CD4-positive, CD25-positive, alpha-beta regulatory T cell (primary cell): Measurements from ENCODE around the gene SYNPO2. TPM values are rescaled to one million over a fixed set of nuclear protein-coding genes. Genes with fewer than 3 reads are reported as not detected.
"Not testable (repeated sequence)": the region's sequence is repeated elsewhere in the genome, so short reads cannot be mapped to it uniquely, and the experiment has no call there.

Experiments used
- ATAC-seq, 2 donors: fragments of 150-1000 bp; cut with Tn5 transposase; one replicate each; pipeline ENCODE4 v1.10.0; 2021; ENCODE audit warnings: low read depth in 2 of 2, moderate number of reproducible peaks in 2 of 2, moderate library complexity in 1 of 2
- DNase-seq, 3 donors: peaks; one replicate each; pipeline versions ENCODE4 v3.0.0 to v3.0.0-alpha.2; 2012 to 2022; ENCODE audit warnings: mixed read lengths in 1 of 3
- H3K27ac ChIP-seq: one replicate; pipeline ENCODE4 v1.7.0; 2013; ENCODE audit warnings: mild to moderate bottlenecking, low read length; ENCODE audit not compliant: insufficient read depth, poor library complexity, severe bottlenecking
- H3K27me3 ChIP-seq: one replicate; pipeline ENCODE4 v1.7.0; 2013; ENCODE audit warnings: low read length; ENCODE audit not compliant: control insufficient read depth, insufficient read depth
- H3K36me3 ChIP-seq: one replicate; pipeline ENCODE4 v1.7.0; 2013; ENCODE audit warnings: mild to moderate bottlenecking, low read length, moderate library complexity; ENCODE audit not compliant: control insufficient read depth, insufficient read depth
- H3K4me1 ChIP-seq: 2 replicates; pipeline ENCODE4 v1.7.0; 2013; ENCODE audit warnings: mild to moderate bottlenecking, low read length; ENCODE audit not compliant: insufficient read depth, control insufficient read depth, poor library complexity, severe bottlenecking
- H3K4me3 ChIP-seq: one replicate; pipeline ENCODE4 v1.7.0; 2013; ENCODE audit warnings: low read depth, mild to moderate bottlenecking, low read length, moderate library complexity
- H3K9me3 ChIP-seq, 2 experiments: 1 replicate in 1 of 2; 2 replicates in 1 of 2; pipeline ENCODE4 v1.7.0; 2013; ENCODE audit warnings: low read length in 2 of 2, mild to moderate bottlenecking in 1 of 2, moderate library complexity in 1 of 2; ENCODE audit not compliant: control insufficient read depth in 2 of 2
- H3K27ac Mint-ChIP-seq, 3 donors: one replicate each; pipeline ENCODE4 v1.8.0; 2020 to 2022; ENCODE audit warnings: mild to moderate bottlenecking in 3 of 3, mixed read lengths in 3 of 3, moderate library complexity in 2 of 3
- H3K27me3 Mint-ChIP-seq: one replicate; pipeline ENCODE4 v1.8.0; 2022; ENCODE audit warnings: mild to moderate bottlenecking, mixed read lengths
- H3K36me3 Mint-ChIP-seq: one replicate; pipeline ENCODE4 v1.8.0; 2020; ENCODE audit warnings: mixed read lengths
- H3K4me1 Mint-ChIP-seq, 4 donors: one replicate each; pipeline ENCODE4 v1.8.0; 2020 to 2022; ENCODE audit warnings: mixed read lengths in 4 of 4, mild to moderate bottlenecking in 1 of 4
- H3K4me3 Mint-ChIP-seq, 4 donors: one replicate each; pipeline ENCODE4 v1.8.0; 2020 to 2022; ENCODE audit warnings: mild to moderate bottlenecking in 4 of 4, mixed read lengths in 4 of 4, moderate library complexity in 3 of 4
- H3K9me3 Mint-ChIP-seq, 7 donors: one replicate each; pipeline ENCODE4 v1.8.0; 2020 to 2022; ENCODE audit warnings: mixed read lengths in 7 of 7, mild to moderate bottlenecking in 3 of 7, moderate library complexity in 2 of 7
- polyA plus RNA-seq, 4 donors: library from polyadenylated mRNA; unstranded; fragments of 300-500 nt; fragmentation: Illumina TruSeq; gene quantifications; one replicate each; pipeline ENCODE4 v1.2.3, GENCODE V29; 2021
- total RNA-seq: library from RNA; stranded (reverse); gene quantifications from one replicate; pipeline ENCODE4 v1.2.3, GENCODE V29; 2022

Gene SYNPO2
- total and polyA plus RNA-seq, 5 donors from 2014 or later, result 0.13 to 0.35 (median 0.25) TPM

DNA sequence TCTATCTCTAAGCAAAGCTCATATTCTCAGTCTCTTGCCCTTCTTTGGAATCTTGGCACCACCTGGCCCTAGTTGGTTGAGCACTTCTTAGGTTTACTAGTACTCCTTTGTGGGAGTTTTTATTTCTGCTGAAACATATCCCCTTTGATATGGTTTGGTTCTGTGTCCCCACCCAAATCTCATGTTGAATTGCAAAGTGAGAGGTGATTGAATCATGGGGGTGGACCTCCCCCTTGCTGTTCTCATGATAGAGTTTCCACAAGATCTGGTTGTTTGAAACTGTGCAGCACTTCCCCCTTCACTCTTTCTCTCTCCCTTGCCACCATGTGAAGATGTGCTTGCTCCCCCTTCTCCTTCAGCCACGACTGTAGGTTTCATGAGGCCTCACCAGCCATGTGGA, 22.2 kb upstream of the SYNPO2 start:
- Histone ChIP-seq H3K4me3 (no peak overlapping the region), H3K36me3 (no peaks in the 10 kb centered on the region), H3K4me1 (no peaks in the 10 kb centered on the region), H3K9me3 (no peaks in the 10 kb centered on the region), H3K27me3 (no peaks in the 10 kb centered on the region), H3K27ac (no peak overlapping the region)
- Mint-ChIP-seq H3K4me3 (no peak overlapping the region), H3K27ac (no peak overlapping the region), H3K9me3 (no peaks in the 10 kb centered on the region), H3K27me3 (peaks cover 5% of the 10 kb centered on the region), H3K36me3 (no peaks in the 10 kb centered on the region), H3K4me1 (no peaks in the 10 kb centered on the region)
- DNase-seq (no peak), ATAC-seq (no peak)

- Mint-ChIP-seq H3K27me3 (peaks cover 5% of the 10 kb centered on the region), H3K36me3 (no peaks in the 10 kb centered on the region), H3K4me3 (no peak overlapping the region), H3K9me3 (no peaks in the 10 kb centered on the region), H3K4me1 (no peaks in the 10 kb centered on the region), H3K27ac (no peak overlapping the region)
- no peak overlapping the region for H3K27ac ChIP-seq
- no peak for ATAC-seq
- H3K4me3 ChIP-seq, result no peak overlapping the region
- no peaks in the 10 kb centered on the region for H3K27me3 ChIP-seq
- no peaks in the 10 kb centered on the region for H3K4me1 ChIP-seq
- no peak for DNase-seq
- H3K9me3 ChIP-seq, result no peaks in the 10 kb centered on the region
- no peaks in the 10 kb centered on the region for H3K36me3 ChIP-seq
These were observed 21.2 kb upstream of the SYNPO2 start for GRCh38 chr4:118867311-118868067.

DNA sequence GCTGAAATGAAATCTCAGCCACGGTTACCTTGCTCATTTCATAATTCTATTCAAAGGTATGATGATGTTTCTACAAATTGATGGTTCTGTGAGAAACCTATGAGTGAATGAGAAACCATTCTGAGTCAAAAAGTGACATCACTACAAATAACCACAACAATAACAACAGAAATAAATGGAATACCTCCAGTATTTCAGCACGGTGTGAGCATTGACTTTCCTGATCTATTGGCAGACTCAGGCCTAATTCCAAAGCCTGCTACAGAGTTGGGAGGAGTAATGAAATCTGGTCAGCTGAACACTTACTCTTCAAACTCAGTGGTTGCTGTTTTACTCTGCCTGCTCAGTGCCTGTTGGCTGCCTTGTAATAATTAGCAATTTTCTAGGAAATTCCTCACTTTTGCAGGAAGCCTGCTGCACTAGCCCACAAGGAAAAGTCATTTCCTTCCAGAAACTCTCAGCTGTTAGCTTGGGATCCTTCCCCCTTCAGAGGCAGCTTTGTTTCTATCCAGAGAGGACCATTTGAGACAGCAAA, 18.8 kb upstream of the SYNPO2 start:
- Histone ChIP-seq H3K36me3 (no peaks in the 10 kb centered on the region), H3K4me1 (no peaks in the 10 kb centered on the region), H3K27me3 (no peaks in the 10 kb centered on the region), H3K27ac (no peak overlapping the region), H3K9me3 (no peaks in the 10 kb centered on the region), H3K4me3 (no peak overlapping the region)
- no peak overlapping the region for H3K4me3 Mint-ChIP-seq
- no peak for DNase-seq
- H3K9me3 Mint-ChIP-seq, result no peaks in the 10 kb centered on the region
- peaks cover 0 to 2% (median 0%) of the 10 kb centered on the region in 4 donors for H3K4me1 Mint-ChIP-seq
- no peak overlapping the region for H3K27ac Mint-ChIP-seq
- H3K27me3 Mint-ChIP-seq, result peaks cover 5% of the 10 kb centered on the region
- H3K36me3 Mint-ChIP-seq, result no peaks in the 10 kb centered on the region
- ATAC-seq, result no peak

- no peak overlapping the region for H3K4me3 ChIP-seq
- Mint-ChIP-seq H3K27me3 (no peaks in the 10 kb centered on the region), H3K9me3 (peaks cover 0 to 3% (median 0%) of the 10 kb centered on the region in 7 donors), H3K4me3 (no peak overlapping the region), H3K27ac (no peak overlapping the region), H3K4me1 (peaks cover 0 to 2% (median 0%) of the 10 kb centered on the region in 4 donors), H3K36me3 (peaks cover 3% of the 10 kb centered on the region)
- H3K4me1 ChIP-seq, result no peaks in the 10 kb centered on the region
- H3K27me3 ChIP-seq, result no peaks in the 10 kb centered on the region
- ATAC-seq (no peak), DNase-seq (no peak)
- no peaks in the 10 kb centered on the region for H3K36me3 ChIP-seq
- H3K9me3 ChIP-seq, result no peaks in the 10 kb centered on the region
- no peak overlapping the region for H3K27ac ChIP-seq
These were observed 16.5 kb upstream of the SYNPO2 start for GRCh38 chr4:118872181-118872580.

- peaks cover 0 to 2% (median 0%) of the 10 kb centered on the region in 4 donors for H3K4me1 Mint-ChIP-seq
- no peaks in the 10 kb centered on the region for H3K27me3 ChIP-seq
- H3K27ac Mint-ChIP-seq, result no peak overlapping the region
These were observed 10.9 kb upstream of the SYNPO2 start for GRCh38 chr4:118877797-118878196.

DNA sequence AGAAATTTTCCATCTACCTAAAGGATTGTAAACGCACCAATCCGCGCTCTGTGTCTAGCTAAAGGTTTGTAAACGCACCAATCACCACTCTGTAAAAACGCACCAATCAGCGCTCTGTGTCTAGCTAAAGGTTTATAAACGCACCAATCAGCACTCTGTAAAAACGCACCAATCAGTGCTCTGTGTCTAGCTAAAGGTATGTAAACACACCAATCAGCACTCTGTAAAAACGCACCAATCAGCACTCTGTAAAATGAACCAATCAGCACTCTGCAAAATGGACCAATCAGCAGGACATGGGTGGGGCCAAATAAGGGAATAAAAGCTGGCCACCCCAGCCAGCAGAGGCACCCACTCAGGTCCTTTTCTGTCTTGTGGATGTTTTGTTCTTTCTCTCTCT, 10.1 kb upstream of the SYNPO2 start:
- H3K4me3 ChIP-seq, H3K27ac Mint-ChIP-seq, H3K36me3 ChIP-seq, H3K4me3 Mint-ChIP-seq, H3K36me3 Mint-ChIP-seq, DNase-seq, ATAC-seq, H3K4me1 ChIP-seq, H3K27me3 ChIP-seq, H3K4me1 Mint-ChIP-seq, H3K9me3 ChIP-seq, H3K27me3 Mint-ChIP-seq, H3K9me3 Mint-ChIP-seq, H3K27ac ChIP-seq: not testable (repeated sequence)

More at GRCh38 chr4:118877797-118878196, 10.9 kb upstream of the SYNPO2 start:
- Mint-ChIP-seq H3K9me3 (peaks cover 0 to 7% (median 3%) of the 10 kb centered on the region in 7 donors), H3K4me3 (no peak overlapping the region), H3K36me3 (peaks cover 3% of the 10 kb centered on the region), H3K27me3 (peaks cover 4% of the 10 kb centered on the region)
- no peaks in the 10 kb centered on the region for H3K36me3 ChIP-seq
- ATAC-seq (no peak), DNase-seq (no peak)
- no peak overlapping the region for H3K4me3 ChIP-seq
- H3K9me3 ChIP-seq, result peaks cover 0 to 3% of the 10 kb centered on the region in 2 experiments
- no peaks in the 10 kb centered on the region for H3K4me1 ChIP-seq
- H3K27ac ChIP-seq, result no peak overlapping the region

DNA sequence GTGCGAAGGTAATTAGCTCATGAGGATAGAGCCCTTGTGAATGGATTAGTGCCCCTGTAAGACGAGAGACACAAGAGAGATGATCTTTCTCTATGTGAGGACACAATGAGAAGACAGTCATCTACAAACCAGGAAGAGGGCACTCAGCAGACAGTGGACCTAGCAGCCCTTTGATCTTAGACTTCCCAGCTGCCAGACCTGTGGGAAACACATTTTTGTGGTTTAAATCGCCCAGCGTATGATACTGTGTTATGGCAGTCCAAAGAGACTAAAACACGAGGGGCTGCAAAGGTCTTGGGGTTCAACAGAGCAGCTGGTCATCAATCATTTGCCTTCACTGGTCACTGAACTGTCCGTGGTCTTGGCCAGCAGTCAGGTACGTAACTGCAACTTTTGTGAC, 9.2 kb upstream of the SYNPO2 start:
- no peak for DNase-seq
- H3K4me1 Mint-ChIP-seq, result no peaks in the 10 kb centered on the region

More for the DNA sequence above, 9.2 kb upstream of the SYNPO2 start:
- H3K27ac Mint-ChIP-seq, result no peak overlapping the region
- H3K4me3 Mint-ChIP-seq, result no peak overlapping the region
- H3K9me3 Mint-ChIP-seq, result peaks cover 0 to 7% (median 3%) of the 10 kb centered on the region in 7 donors
- H3K4me1 ChIP-seq, result no peaks in the 10 kb centered on the region
- H3K4me3 ChIP-seq, result no peak overlapping the region
- H3K36me3 ChIP-seq, result no peaks in the 10 kb centered on the region
- H3K36me3 Mint-ChIP-seq, result peaks cover 3% of the 10 kb centered on the region
- H3K9me3 ChIP-seq, result peaks cover 0 to 3% of the 10 kb centered on the region in 2 experiments
- no peaks in the 10 kb centered on the region for H3K27me3 ChIP-seq
- no peak overlapping the region for H3K27ac ChIP-seq
- H3K27me3 Mint-ChIP-seq, result peaks cover 8% of the 10 kb centered on the region
- no peak for ATAC-seq
